HG03354 (cell line): ENCODE data around the gene CR1.
A peak's percentile ranks its signal among the peaks of the same experiment; 100 is the strongest.
"Not testable (repeated sequence)": the region's sequence is repeated elsewhere in the genome, so short reads cannot be mapped to it uniquely, and the experiment has no call there.

ENCODE experiments used
- ATAC-seq: cut with Tn5 transposase; IDR thresholded peaks from one replicate; pipeline ENCODE4 v1.9.1; 2021; ENCODE audit warnings: mild to moderate bottlenecking; ENCODE audit not compliant: unreplicated experiment, poor library complexity, severe bottlenecking

CR1 gene

GRCh38 chr1:207634293-207634692 is 138.3 kb downstream of the CR1 start:
- not testable (repeated sequence) for ATAC-seq

GRCh38 chr1:207635569-207636186 is 139.7 kb downstream of the CR1 start:
- not testable (repeated sequence) for ATAC-seq

GRCh38 chr1:207638487-207639145 is 142.7 kb downstream of the CR1 start:
- ATAC-seq = not testable (repeated sequence)

- ATAC-seq = not testable (repeated sequence)
Observed at GRCh38 chr1:207639362-207639761, 143.4 kb downstream of the CR1 start.

GRCh38 chr1:207644166-207644851 is 148.4 kb downstream of the CR1 start:
- ATAC-seq = peak; percentile 13

GRCh38 chr1:207644852-207645634 is 149.1 kb downstream of the CR1 start, which contains the start of gene CR1L:
CR1L (plus strand) TSS chr1:207645133; CDS start chr1:207645234, 101 bp downstream.
- ATAC-seq = peak; percentile 95

GRCh38 chr1:207645635-207646081 is 149.7 kb downstream of the CR1 start:
- ATAC-seq = peak; percentile 10

- ATAC-seq = no peak
Observed at GRCh38 chr1:207646171-207646570, 150.2 kb downstream of the CR1 start.

GRCh38 chr1:207646944-207647579 is 151.1 kb downstream of the CR1 start:
- no peak for ATAC-seq

GRCh38 chr1:207647671-207648333 is 151.8 kb downstream of the CR1 start:
- no peak for ATAC-seq

- no peak for ATAC-seq
Observed at GRCh38 chr1:207648334-207649209, 152.6 kb downstream of the CR1 start.

GRCh38 chr1:207649210-207649753 is 153.3 kb downstream of the CR1 start:
- no peak for ATAC-seq

GRCh38 chr1:207649865-207650580 is 154.1 kb downstream of the CR1 start:
- ATAC-seq = peak; percentile 25

- ATAC-seq = no peak
Observed at GRCh38 chr1:207651583-207651982, 155.6 kb downstream of the CR1 start.

- ATAC-seq = no peak
Observed at GRCh38 chr1:207654320-207654719, 158.4 kb downstream of the CR1 start.

GRCh38 chr1:207658408-207658807 is 162.5 kb downstream of the CR1 start:
- no peak for ATAC-seq

- no peak for ATAC-seq
Observed at GRCh38 chr1:207658904-207659485, 163.0 kb downstream of the CR1 start.
